Peyer's patch (tissue), 4 donors: Measurements from ENCODE around the gene SATB1. TPM values are rescaled to one million over a fixed set of nuclear protein-coding genes. Genes with fewer than 3 reads are reported as not detected.

Source experiments
- DNase-seq, 3 donors: peaks; one replicate each; pipeline ENCODE4 v3.0.0-alpha.2; 2017 to 2019
- H3K27ac ChIP-seq, 4 donors: fragments of 200-600 bp; sonication (generic); one replicate each; pipeline ENCODE4 v1.5.1; 2016 to 2019
- H3K27me3 ChIP-seq, 2 donors: fragments of 200-600 bp; sonication (generic); one replicate each; pipeline ENCODE4 v1.5.1; 2019
- H3K36me3 ChIP-seq, 3 donors: fragments of 200-600 bp; sonication (generic); one replicate each; pipeline ENCODE4 v1.5.1; 2016 to 2019
- H3K4me1 ChIP-seq, 4 donors: fragments of 200-600 bp; sonication (generic); one replicate each; pipeline ENCODE4 v1.5.1; 2016 to 2019
- H3K4me3 ChIP-seq, 4 donors: fragments of 200-600 bp; sonication (generic); 1 replicate in 3 of 4; 2 replicates in 1 of 4; pipeline ENCODE4 v1.5.1; 2016 to 2019; ENCODE audit warnings: mild to moderate bottlenecking in 1 of 4
- H3K9me3 ChIP-seq, 4 donors: fragments of 200-600 bp; sonication (generic); one replicate each; pipeline ENCODE4 v1.5.1; 2016 to 2019; ENCODE audit warnings: mild to moderate bottlenecking in 1 of 4
- CTCF ChIP-seq, 6 experiments: fragments of 450-650 bp in 4 of 6; fragments of 200-600 bp in 2 of 6; sonication (generic) in 1 of 6; IDR thresholded peaks; one replicate each; pipeline ENCODE4 v1.5.1; 2017 to 2019; ENCODE audit warnings: antibody characterized with exemption in 6 of 6, mild to moderate bottlenecking in 3 of 6, moderate library complexity in 1 of 6
- POLR2A ChIP-seq, 2 donors: fragments of 450-650 bp; IDR thresholded peaks; one replicate each; pipeline ENCODE4 v1.5.1; 2017; ENCODE audit warnings: antibody characterized with exemption in 2 of 2, mild to moderate bottlenecking in 2 of 2, moderate library complexity in 2 of 2
- total RNA-seq, 4 donors: library from RNA; depleted of rRNA; stranded (reverse); fragments of >200 nt; gene quantifications; one replicate each; pipeline ENCODE4 v1.1.0, GENCODE V29; 2016

The SATB1 gene
- total RNA-seq, 4 donors from 2014 or later = 46.6 to 101 (median 63.2) TPM

GRCh38 chr3:18376682-18377081 is 48.5 kb downstream of the SATB1 start:
- no peaks in the 10 kb centered on the region for H3K27me3 ChIP-seq
- no peak for DNase-seq
- no peaks in the 10 kb centered on the region for H3K9me3 ChIP-seq
- H3K4me3 ChIP-seq = no peak overlapping the region
- TF ChIP-seq CTCF (IDR thresholded peaks at IDR 0.05) (no peak), POLR2A (IDR thresholded peaks at IDR 0.05) (no peak)
- no peaks in the 10 kb centered on the region for H3K4me1 ChIP-seq
- H3K27ac ChIP-seq = no peak overlapping the region
- peaks cover 0 to 35% (median 0%) of the 10 kb centered on the region in 3 donors for H3K36me3 ChIP-seq

GRCh38 chr3:18372786-18373405 is 52.2 kb downstream of the SATB1 start:
- no peaks in the 10 kb centered on the region for H3K4me1 ChIP-seq
- H3K9me3 ChIP-seq = no peaks in the 10 kb centered on the region
- no peaks in the 10 kb centered on the region for H3K27me3 ChIP-seq
- no peak overlapping the region for H3K4me3 ChIP-seq
- H3K27ac ChIP-seq = no peak overlapping the region
- TF ChIP-seq CTCF (IDR thresholded peaks at IDR 0.05) (no peak), POLR2A (IDR thresholded peaks at IDR 0.05) (no peak)
- peaks cover 0 to 38% (median 0%) of the 10 kb centered on the region in 3 donors for H3K36me3 ChIP-seq
- DNase-seq = no peak

- no peak for TF ChIP-seq CTCF (IDR thresholded peaks at IDR 0.05)
- TF ChIP-seq POLR2A (IDR thresholded peaks at IDR 0.05) = no peak
- no peaks in the 10 kb centered on the region for H3K27me3 ChIP-seq
- no peaks in the 10 kb centered on the region for H3K4me1 ChIP-seq
- H3K36me3 ChIP-seq = peaks cover 0 to 28% (median 0%) of the 10 kb centered on the region in 3 donors
- no peak for DNase-seq
- H3K27ac ChIP-seq = no peak overlapping the region
- no peak overlapping the region for H3K4me3 ChIP-seq
- H3K9me3 ChIP-seq = no peaks in the 10 kb centered on the region
Observed at GRCh38 chr3:18370672-18371071, 54.5 kb downstream of the SATB1 start.

GRCh38 chr3:18369551-18370185 is 55.5 kb downstream of the SATB1 start:
- TF ChIP-seq POLR2A (IDR thresholded peaks at IDR 0.05) (no peak), CTCF (IDR thresholded peaks at IDR 0.05) (no peak)
- Histone ChIP-seq H3K27me3 (no peaks in the 10 kb centered on the region), H3K36me3 (peaks cover 0 to 22% (median 0%) of the 10 kb centered on the region in 3 donors), H3K4me1 (no peaks in the 10 kb centered on the region), H3K4me3 (no peak overlapping the region), H3K9me3 (no peaks in the 10 kb centered on the region), H3K27ac (no peak overlapping the region)
- no peak for DNase-seq

GRCh38 chr3:18366258-18366657 is 58.9 kb downstream of the SATB1 start:
- H3K9me3 ChIP-seq = no peaks in the 10 kb centered on the region
- TF ChIP-seq POLR2A (IDR thresholded peaks at IDR 0.05) = no peak
- no peak for TF ChIP-seq CTCF (IDR thresholded peaks at IDR 0.05)
- peaks cover 0 to 12% (median 0%) of the 10 kb centered on the region in 3 donors for H3K36me3 ChIP-seq
- H3K27ac ChIP-seq = no peak overlapping the region
- no peaks in the 10 kb centered on the region for H3K4me1 ChIP-seq
- no peaks in the 10 kb centered on the region for H3K27me3 ChIP-seq
- H3K4me3 ChIP-seq = no peak overlapping the region
- DNase-seq = no peak
